Hepatocyte (in vitro differentiated cells): ENCODE results near the gene TAS2R8.

ENCODE experiments used
- CTCF ChIP-seq: fragments of 200-600 bp; sonication (generic); IDR thresholded peaks from 2 replicates; pipeline ENCODE4 v1.5.1; 2016; ENCODE audit warnings: antibody characterized with exemption, mild to moderate bottlenecking; ENCODE audit not compliant: poor library complexity
- EZH2 ChIP-seq: fragments of 200-600 bp; sonication (generic); IDR thresholded peaks from 2 replicates; pipeline ENCODE4 v1.6.1; 2016; ENCODE audit warnings: antibody characterized with exemption, mild to moderate bottlenecking, borderline replicate concordance

DNA sequence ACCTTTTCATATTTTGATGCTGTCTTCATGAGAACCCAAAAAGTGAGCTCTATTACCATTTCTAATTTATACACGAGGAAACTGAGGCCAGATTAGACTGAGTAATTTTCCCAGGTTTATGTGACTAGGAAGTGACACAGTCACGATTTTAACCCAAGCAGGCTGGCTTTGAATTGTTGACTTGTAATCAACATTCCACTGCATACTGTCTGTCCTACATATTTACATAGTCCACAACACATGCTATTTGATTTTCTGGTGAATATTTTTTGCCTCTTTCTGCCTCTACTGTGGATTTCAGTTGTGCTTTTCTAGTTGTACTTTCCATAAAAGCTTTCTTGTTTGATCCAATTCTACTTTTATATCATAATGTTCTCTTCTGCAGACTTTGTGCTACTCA is 12.9 kb downstream of the TAS2R8 start:
- TF ChIP-seq CTCF, result no peak
- no peak for TF ChIP-seq EZH2
